Measurements from ENCODE around the gene EOLA2. TPM values are rescaled to one million over a fixed set of nuclear protein-coding genes. Genes with fewer than 3 reads are reported as not detected.

Gene EOLA2
- total and polyA plus RNA-seq, 10 of the 15 experiments (the other 5 are each of a cell fraction or from before 2014, with no cell fraction given), result 23.9 to 55.8 (median 41.4) TPM

DNA sequence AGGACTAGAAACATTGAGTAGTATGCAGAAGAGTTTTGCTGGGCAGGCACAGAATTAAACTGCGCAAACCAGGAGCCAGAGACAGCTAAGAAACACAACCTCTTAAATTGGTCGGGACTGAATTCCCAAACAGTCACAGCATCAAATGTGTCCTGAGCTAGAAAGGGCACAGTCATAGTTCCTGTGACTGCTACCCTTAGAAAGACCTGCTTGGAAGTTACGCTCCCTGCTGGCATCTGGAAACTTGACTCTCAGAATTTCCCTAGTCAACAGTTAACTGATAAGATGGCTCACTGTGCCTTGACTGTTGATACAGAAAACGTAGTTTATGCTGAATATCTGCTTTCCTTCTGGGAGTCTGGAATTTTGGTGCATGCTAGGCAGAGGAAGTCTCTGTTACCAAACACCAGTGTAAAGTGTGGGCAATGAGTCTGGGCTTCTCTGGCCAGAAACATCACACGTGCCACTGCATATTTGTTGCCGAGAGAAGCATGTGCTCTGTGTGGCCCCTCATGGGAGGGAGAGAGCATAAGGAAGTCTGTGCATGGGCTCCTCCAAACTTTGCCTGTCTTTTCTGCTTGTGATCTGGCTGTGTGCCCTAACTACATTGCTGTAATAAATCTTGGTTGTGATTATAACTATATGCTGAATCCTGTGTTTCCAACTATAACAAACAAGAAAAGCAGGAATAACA lies 11.6 kb upstream of the EOLA2 start (continued):
- TF ChIP-seq SUPT20H (IDR thresholded peaks at IDR 0.05; ENCODE audit: borderline replicate concordance, control insufficient read depth, low read depth, low read length), result no peak
- no peak for TF ChIP-seq BHLHE40 (IDR thresholded peaks at IDR 0.05; ENCODE audit: borderline replicate concordance in 1 of 2, low read depth in 2 of 2, low read length in 1 of 2)
- TF ChIP-seq, protein P1, sequence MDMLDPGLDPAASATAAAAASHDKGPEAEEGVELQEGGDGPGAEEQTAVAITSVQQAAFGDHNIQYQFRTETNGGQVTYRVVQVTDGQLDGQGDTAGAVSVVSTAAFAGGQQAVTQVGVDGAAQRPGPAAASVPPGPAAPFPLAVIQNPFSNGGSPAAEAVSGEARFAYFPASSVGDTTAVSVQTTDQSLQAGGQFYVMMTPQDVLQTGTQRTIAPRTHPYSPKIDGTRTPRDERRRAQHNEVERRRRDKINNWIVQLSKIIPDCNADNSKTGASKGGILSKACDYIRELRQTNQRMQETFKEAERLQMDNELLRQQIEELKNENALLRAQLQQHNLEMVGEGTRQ (IDR thresholded peaks at IDR 0.05; ENCODE audit: borderline replicate concordance, low read depth, low read length), result no peak

DNA sequence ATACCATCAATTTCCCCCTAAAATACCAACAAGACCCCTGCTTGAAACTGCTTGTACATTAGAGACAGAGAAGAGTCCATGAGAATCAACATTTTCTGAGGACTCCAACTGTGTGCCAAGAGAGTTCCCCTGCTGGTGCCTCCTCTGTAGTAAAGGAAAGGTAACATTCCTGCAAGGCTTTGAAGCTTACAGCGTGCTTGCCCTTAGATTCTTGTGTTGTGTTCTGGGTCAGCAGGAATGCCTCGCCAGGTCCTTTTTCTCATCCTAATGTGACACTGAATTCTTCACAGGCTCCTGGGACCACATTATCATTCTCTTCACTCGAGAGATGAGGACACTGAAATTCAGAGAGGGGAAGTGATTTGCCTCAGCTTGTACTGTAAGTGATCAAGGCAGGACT lies 9.7 kb upstream of the EOLA2 start:
- ChIA-PET POLR2A (no interaction called here), RAD21 (ENCODE audit: unreplicated experiment) (no interaction called here), CTCF (interaction anchor here (0.8 kb wide), 1 partner anchor 8 kb away, joined by 3 read pairs; no protein-coding TSS in a partner anchor), SMC1A (ENCODE audit: uncharacterized antibody, unreplicated experiment) (no interaction called here)
- Histone ChIP-seq H3K27me3 (replicated peaks in 1 of 2; ENCODE audit: control insufficient read depth in 2 of 2, insufficient read depth in 2 of 2, low read length in 1 of 2) (no peaks in the 10 kb centered on the region), H4K20me1 (ENCODE audit: control insufficient read depth, insufficient read depth) (no peaks in the 10 kb centered on the region), H3K4me2 (ENCODE audit: control insufficient read depth, insufficient read depth) (no peak overlapping the region), H3K4me1 (ENCODE audit: control insufficient read depth, insufficient read depth, low read length) (no peaks in the 10 kb centered on the region), H2AFZ (ENCODE audit: control insufficient read depth, low read depth, low read length) (no peak overlapping the region), H3K9me3 (replicated peaks; ENCODE audit: control insufficient read depth, insufficient read depth, low read length) (no peaks in the 10 kb centered on the region), H3K9ac (ENCODE audit: control insufficient read depth, insufficient read depth, low read length) (no peak overlapping the region), H3K79me2 (ENCODE audit: control insufficient read depth, insufficient read depth, low read length) (no peaks in the 10 kb centered on the region), H3K36me3 (ENCODE audit: control insufficient read depth in 2 of 2, insufficient read depth in 2 of 2, low read length in 1 of 2) (no peaks in the 10 kb centered on the region), H3K27ac (ENCODE audit: control insufficient read depth, insufficient read depth) (no peak overlapping the region), H3K4me3 (no peak overlapping the region)
- no peak for DNase-seq (ENCODE audit: low read depth, low spot score)
- ATAC-seq, result no peak
- FAIRE-seq, result no peak
- BruUV-seq (replicated peaks), result no TSS peak
- in situ Hi-C loops (cut with MboI) (no loop called here), intact Hi-C loops (cut with micrococcal nuclease; ENCODE audit: unreplicated experiment) (loop anchor here (10.0 kb wide), 1 partner anchor 413 kb away; no protein-coding TSS in a partner anchor)
- WGBS (ENCODE audit: insufficient coverage, insufficient replicate concordance, low lambda C conversion rate, missing lambda C conversion rate), result 46% methylated on average over 3 of the region's 3 CpGs
- no peak for TF ChIP-seq PML (IDR thresholded peaks at IDR 0.05; ENCODE audit: low read length)
- TF ChIP-seq CHD4 (IDR thresholded peaks at IDR 0.05), result no peak
- TF ChIP-seq, protein P2, sequence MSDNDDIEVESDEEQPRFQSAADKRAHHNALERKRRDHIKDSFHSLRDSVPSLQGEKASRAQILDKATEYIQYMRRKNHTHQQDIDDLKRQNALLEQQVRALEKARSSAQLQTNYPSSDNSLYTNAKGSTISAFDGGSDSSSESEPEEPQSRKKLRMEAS (IDR thresholded peaks at IDR 0.05; ENCODE audit: low read depth, low read length), result no peak
- no peak for TF ChIP-seq SMAD1 (IDR thresholded peaks at IDR 0.05; ENCODE audit: low read depth, partially characterized antibody)
- no peak for TF ChIP-seq PAX5 (IDR thresholded peaks at IDR 0.05; ENCODE audit: borderline replicate concordance, low read depth, low read length)
- no peak for TF ChIP-seq FOS (IDR thresholded peaks at IDR 0.05; ENCODE audit: borderline replicate concordance, extremely low read depth, insufficient read length)
- TF ChIP-seq, protein P3, sequence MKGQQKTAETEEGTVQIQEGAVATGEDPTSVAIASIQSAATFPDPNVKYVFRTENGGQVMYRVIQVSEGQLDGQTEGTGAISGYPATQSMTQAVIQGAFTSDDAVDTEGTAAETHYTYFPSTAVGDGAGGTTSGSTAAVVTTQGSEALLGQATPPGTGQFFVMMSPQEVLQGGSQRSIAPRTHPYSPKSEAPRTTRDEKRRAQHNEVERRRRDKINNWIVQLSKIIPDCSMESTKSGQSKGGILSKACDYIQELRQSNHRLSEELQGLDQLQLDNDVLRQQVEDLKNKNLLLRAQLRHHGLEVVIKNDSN (IDR thresholded peaks at IDR 0.05; ENCODE audit: borderline replicate concordance, extremely low read length, insufficient read depth, low read depth, low read length), result no peak
- TF ChIP-seq, protein P4, sequence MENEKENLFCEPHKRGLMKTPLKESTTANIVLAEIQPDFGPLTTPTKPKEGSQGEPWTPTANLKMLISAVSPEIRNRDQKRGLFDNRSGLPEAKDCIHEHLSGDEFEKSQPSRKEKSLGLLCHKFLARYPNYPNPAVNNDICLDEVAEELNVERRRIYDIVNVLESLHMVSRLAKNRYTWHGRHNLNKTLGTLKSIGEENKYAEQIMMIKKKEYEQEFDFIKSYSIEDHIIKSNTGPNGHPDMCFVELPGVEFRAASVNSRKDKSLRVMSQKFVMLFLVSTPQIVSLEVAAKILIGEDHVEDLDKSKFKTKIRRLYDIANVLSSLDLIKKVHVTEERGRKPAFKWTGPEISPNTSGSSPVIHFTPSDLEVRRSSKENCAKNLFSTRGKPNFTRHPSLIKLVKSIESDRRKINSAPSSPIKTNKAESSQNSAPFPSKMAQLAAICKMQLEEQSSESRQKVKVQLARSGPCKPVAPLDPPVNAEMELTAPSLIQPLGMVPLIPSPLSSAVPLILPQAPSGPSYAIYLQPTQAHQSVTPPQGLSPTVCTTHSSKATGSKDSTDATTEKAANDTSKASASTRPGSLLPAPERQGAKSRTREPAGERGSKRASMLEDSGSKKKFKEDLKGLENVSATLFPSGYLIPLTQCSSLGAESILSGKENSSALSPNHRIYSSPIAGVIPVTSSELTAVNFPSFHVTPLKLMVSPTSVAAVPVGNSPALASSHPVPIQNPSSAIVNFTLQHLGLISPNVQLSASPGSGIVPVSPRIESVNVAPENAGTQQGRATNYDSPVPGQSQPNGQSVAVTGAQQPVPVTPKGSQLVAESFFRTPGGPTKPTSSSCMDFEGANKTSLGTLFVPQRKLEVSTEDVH (IDR thresholded peaks at IDR 0.05; ENCODE audit: low read depth, partially characterized antibody), result no peak
- TF ChIP-seq SIN3A (IDR thresholded peaks at IDR 0.05; ENCODE audit: low read depth, low read length), result no peak
- no peak for TF ChIP-seq CHD1 (IDR thresholded peaks at IDR 0.05; ENCODE audit: low read depth, low read length)
- no peak for TF ChIP-seq BCL11A (IDR thresholded peaks at IDR 0.05; ENCODE audit: low read depth, low read length)
- no peak for TF ChIP-seq SREBF2 (IDR thresholded peaks at IDR 0.05; ENCODE audit: low read length)
- TF ChIP-seq TCF7 (IDR thresholded peaks at IDR 0.05; ENCODE audit: borderline replicate concordance), result no peak
- no peak for TF ChIP-seq TCF3 (IDR thresholded peaks at IDR 0.05; ENCODE audit: borderline replicate concordance, insufficient read depth, low read depth, low read length)
- no peak for TF ChIP-seq NR2C2 (IDR thresholded peaks at IDR 0.05; ENCODE audit: borderline replicate concordance, control insufficient read depth, insufficient read length, low read depth)

All from GM12878 (cell line).